ENCODE measurements around the gene UNC5B.

The UNC5B gene

GRCh38 chr10:71212318-71213126, at the start of gene UNC5B:
UNC5B (plus strand) TSS chr10:71212570; CDS start chr10:71212986, 416 bp downstream.
- no peak for DNase-seq (ENCODE audit: low read depth, low spot score)

GRCh38 chr10:71173466-71173865, 38.9 kb upstream of the UNC5B start:
- no peak for DNase-seq (ENCODE audit: low read depth, low spot score)

- no peak for DNase-seq (ENCODE audit: low read depth, low spot score)
These were observed 35.7 kb upstream of the UNC5B start for GRCh38 chr10:71176661-71177060.

- no peak for DNase-seq (ENCODE audit: low read depth, low spot score)
These were observed 34.6 kb upstream of the UNC5B start for GRCh38 chr10:71177651-71178199.

GRCh38 chr10:71178880-71179279, 33.5 kb upstream of the UNC5B start:
- DNase-seq (ENCODE audit: low read depth, low spot score): no peak

- no peak for DNase-seq (ENCODE audit: low read depth, low spot score)
These were observed 33.0 kb upstream of the UNC5B start for GRCh38 chr10:71179382-71179781.

GRCh38 chr10:71184421-71184820, 27.9 kb upstream of the UNC5B start:
- no peak for DNase-seq (ENCODE audit: low read depth, low spot score)

- no peak for DNase-seq (ENCODE audit: low read depth, low spot score)
These were observed 27.2 kb upstream of the UNC5B start for GRCh38 chr10:71185209-71185608.

GRCh38 chr10:71187197-71187596, 25.2 kb upstream of the UNC5B start:
- DNase-seq (ENCODE audit: low read depth, low spot score): no peak

GRCh38 chr10:71187600-71187999, 24.8 kb upstream of the UNC5B start:
- no peak for DNase-seq (ENCODE audit: low read depth, low spot score)

GRCh38 chr10:71188201-71188600, 24.2 kb upstream of the UNC5B start:
- no peak for DNase-seq (ENCODE audit: low read depth, low spot score)

GRCh38 chr10:71191019-71191418, 21.4 kb upstream of the UNC5B start:
- DNase-seq (ENCODE audit: low read depth, low spot score): no peak

GRCh38 chr10:71191551-71192076, 20.8 kb upstream of the UNC5B start:
- no peak for DNase-seq (ENCODE audit: low read depth, low spot score)

- DNase-seq (ENCODE audit: low read depth, low spot score): no peak
These were observed 18.9 kb upstream of the UNC5B start for GRCh38 chr10:71193516-71193915.

- DNase-seq (ENCODE audit: low read depth, low spot score): no peak
These were observed 14.4 kb upstream of the UNC5B start for GRCh38 chr10:71197955-71198354.

- no peak for DNase-seq (ENCODE audit: low read depth, low spot score)
These were observed 10.5 kb upstream of the UNC5B start for GRCh38 chr10:71201849-71202248.

- no peak for DNase-seq (ENCODE audit: low read depth, low spot score)
These were observed 10.1 kb upstream of the UNC5B start for GRCh38 chr10:71202314-71202713.

GRCh38 chr10:71203124-71203523, 9.2 kb upstream of the UNC5B start:
- DNase-seq (ENCODE audit: low read depth, low spot score): no peak

- DNase-seq (ENCODE audit: low read depth, low spot score): no peak
These were observed 8.7 kb upstream of the UNC5B start for GRCh38 chr10:71203716-71204115.

- no peak for DNase-seq (ENCODE audit: low read depth, low spot score)
These were observed 7.6 kb upstream of the UNC5B start for GRCh38 chr10:71204746-71205145.

- DNase-seq (ENCODE audit: low read depth, low spot score): no peak
These were observed 6.9 kb upstream of the UNC5B start for GRCh38 chr10:71205468-71205867.

GRCh38 chr10:71206911-71207310, 5.5 kb upstream of the UNC5B start:
- no peak for DNase-seq (ENCODE audit: low read depth, low spot score)

GRCh38 chr10:71207578-71207977, 4.8 kb upstream of the UNC5B start:
- DNase-seq (ENCODE audit: low read depth, low spot score): no peak

Measured in brain pericyte (primary cell).